Femur (tissue), 1 donor: ENCODE data around the gene IFITM1.
A peak's percentile ranks its signal among the peaks of the same experiment; 100 is the strongest.
"Not testable (repeated sequence)": the region's sequence is repeated elsewhere in the genome, so short reads cannot be mapped to it uniquely, and the experiment has no call there.

Experiments
- DNase-seq: peaks from one replicate; pipeline ENCODE4 v3.0.0-alpha.2; 2017

IFITM1 gene

GRCh38 chr11:328012-328411 lies 14.2 kb downstream of the IFITM1 start:
- DNase-seq: no peak

GRCh38 chr11:328516-329100 lies 14.8 kb downstream of the IFITM1 start:
- DNase-seq: not testable (repeated sequence)

DNA sequence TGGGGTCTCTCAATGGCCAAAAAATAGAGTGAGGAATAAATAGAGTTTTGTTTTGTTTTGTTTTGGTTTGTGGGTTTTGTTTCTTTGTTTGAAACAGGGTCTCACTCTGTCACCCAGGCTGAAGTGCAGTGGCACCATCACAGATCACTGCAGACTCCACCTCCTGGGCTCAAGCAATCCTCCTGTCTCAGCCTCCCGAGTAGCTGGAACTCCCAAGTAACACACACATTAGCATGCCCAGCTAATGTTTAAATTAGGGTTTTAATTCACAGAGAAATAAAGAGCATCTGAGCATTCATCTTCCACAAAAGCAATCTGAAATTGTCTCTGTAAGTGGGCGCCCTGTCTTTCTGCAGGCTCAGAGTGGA lies 16.0 kb downstream of the IFITM1 start:
- no peak for DNase-seq

DNA sequence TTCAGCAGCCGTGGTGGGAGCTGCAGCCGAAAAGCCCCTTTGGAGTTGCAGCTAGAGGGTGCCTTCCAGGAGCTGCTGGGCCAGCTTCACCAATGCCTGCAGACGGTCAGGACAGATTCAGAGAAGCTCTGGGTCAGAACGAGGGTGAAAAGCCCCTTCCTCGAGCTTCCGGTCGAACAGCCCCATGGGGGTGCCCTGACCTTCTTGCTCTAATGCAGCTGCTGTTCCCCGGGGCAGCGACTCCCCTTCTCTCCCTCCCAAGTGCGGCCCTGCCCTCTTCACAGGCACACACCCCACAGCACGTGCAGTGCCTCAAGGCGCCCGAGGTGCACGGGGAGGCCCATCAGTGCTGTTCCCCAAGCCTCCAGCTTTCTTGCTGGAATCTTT lies 16.5 kb downstream of the IFITM1 start:
- no peak for DNase-seq

DNA sequence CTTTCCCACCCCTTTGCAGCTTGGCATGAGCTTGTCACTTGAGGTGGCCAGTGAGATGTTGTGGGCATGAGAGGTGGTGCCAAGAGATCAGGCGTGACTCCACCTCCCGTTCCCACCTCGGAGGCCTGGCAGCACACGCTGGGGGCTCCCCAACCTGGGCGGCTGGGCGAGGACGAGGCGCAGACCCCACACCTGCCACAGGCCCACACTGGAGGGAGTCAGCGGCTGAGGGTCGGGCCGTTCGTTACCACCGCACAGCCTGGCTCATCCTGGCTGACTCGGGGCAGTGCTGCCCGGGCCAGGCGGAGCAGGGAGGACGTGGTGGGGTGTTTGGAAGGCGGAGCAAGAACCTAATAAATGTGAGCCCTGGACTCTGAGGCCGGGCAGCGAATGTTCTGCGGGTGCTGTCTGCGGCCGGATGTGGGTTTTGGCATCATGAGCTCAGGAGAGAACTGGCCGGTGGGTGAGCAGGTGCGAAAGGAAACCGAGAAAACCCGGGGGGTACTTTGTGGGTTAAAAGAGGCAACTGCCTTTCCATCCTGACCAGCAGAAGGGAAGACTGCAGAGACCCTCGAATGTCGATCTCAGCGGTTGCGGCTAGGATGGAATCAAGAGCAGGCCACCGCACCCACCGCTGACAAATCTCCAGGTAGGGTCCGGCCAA lies 17.0 kb downstream of the IFITM1 start:
- no peak for DNase-seq

- DNase-seq: no peak
Observed at GRCh38 chr11:331358-332060, 17.7 kb downstream of the IFITM1 start.

DNA sequence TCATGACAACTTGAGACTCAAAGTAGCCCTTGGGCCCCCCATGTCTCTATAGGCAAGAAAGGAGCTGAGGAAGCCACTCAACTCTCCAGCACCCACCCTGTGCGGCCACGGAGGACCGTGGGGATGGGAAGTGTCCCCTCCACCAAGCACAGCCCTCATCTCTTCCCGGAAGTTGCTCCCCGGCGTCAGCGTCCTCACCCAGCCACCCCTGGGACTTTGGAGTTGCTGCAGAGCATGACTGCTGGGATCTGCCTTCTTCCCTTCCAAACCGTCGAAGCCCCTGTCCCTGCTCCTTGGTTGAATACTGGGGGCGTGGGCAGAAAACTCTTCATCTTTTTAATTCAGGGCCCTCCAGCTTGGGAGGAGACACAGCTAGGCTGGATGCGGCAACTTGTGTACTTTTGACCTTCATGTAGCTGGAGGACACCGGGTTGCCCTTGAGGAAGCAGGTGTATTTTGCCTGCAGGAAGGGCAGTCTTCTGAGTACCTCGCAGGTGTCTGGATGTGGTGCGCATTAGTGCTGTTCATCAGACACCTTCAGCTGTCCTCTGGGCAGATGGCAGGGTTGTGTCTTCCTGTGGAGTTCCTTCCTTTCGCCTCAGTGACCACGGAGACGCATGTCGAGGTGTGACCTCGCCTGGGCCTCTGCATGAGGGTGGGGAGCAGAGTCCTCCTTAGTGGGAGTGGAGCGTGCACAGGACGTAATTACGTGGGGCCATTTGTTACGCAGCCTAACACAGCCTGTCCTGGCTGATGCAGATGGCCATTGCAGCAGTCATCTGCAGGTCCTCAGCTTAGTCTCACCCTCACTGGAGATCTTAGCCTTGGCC lies 19.0 kb downstream of the IFITM1 start:
- no peak for DNase-seq

DNA sequence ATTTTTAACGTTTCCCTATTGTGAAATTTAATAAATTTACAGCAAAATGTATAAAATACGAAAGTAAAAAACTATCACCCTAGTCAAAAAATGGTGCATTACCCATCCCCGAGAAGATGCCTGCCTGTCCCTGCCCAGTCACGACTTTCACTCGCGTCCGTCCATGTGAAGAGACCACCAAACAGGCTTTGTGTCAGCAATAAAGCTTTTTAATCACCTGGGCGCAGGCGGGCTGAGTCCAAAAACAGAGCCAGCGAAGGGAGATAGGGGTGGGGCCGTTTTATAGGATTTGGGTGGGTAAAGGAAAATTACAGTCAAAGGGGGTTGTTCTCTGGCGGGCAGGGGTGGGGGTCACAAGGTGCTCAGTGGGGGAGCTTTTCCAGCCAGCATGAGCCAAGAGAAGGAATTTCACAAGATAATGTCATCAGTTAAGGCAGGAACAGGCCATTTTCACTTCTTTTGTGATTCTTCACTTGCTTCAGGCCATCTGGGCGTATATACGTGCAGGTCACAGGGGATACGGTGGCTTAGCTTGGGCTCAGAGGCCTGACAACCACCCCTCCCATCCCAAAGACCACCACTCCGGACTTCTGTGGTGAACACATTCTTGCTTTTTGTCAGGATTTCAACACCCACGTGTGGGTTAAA lies 19.9 kb downstream of the IFITM1 start:
- DNase-seq: not testable (repeated sequence)

DNA sequence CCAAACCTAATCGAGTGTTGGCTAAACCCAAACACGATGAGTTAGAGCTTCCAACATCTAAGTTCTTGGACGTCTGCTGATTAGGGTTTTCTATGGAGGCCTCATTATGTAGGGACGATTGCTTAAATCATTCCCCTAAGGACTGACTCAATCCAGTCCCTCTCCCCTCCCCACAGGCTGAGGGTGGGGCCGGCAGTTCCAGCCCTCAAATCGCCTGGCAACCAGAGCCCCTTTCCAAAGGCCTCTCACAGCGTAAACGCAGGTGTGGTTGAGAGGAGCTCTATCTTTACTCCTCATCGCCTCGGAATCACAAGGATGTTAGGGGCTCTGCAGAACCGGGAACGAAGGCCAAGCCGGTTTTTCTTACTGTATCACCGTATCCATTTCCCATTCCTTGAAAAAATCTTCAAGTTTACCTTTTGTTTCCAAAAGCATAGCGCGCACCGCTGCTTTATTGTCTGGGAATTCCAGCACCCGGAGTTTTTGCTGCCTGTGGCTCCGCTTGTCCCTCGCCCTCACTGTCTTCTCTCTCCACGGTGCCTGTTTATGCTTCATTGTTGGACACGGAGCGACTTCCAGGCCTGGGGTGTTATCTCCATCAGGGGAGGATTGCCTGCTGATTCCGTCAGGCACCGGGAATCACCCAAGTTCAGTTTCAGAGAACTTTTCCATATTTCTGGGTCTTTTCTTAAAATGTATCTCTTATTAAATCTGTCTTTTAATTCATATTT lies 20.6 kb downstream of the IFITM1 start:
- no peak for DNase-seq

DNA sequence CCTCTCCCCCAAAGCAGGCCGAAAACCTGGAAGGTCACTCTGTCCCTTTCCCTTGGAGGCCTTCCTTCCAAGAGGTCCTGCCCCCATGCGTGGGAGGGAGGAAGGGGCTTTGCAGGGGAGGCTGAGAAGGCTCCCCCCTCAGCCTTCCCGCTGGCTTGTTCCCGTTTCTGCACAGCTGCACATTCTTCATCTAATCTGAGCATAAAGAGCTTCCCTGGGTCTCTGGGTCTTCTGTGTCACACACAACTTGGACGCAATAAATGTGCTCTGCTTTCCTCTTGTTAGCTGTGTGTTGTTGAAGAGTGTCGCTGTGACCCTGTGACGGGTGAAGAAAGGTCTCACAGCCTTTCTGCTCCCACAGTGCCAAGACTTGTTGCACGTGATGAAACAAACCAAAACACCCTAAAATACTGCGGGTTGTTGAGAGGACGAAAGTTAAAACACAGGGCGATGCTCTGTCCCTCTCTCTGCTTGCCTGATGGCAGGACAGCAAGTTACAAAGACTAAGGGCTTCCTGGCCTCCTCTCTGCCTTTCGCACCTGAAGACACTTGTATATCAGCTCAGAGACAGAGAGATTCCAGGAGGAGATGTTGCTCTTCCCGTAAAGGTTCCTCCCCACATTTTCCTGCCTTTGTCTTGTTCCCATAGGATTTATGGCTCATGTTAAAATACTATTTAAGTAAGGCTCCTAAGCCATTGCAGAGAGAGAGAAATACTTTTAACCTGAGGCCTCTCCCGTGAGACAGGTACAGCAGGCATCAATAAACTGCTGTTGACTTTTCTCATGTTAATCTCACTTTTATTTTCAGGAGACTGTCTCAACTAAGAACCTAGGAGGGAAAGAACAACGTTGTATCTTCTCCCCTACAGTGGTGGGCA lies 22.2 kb downstream of the IFITM1 start:
- peak; percentile 75 for DNase-seq

GRCh38 chr11:336659-337198 lies 22.9 kb downstream of the IFITM1 start:
- no peak for DNase-seq

DNA sequence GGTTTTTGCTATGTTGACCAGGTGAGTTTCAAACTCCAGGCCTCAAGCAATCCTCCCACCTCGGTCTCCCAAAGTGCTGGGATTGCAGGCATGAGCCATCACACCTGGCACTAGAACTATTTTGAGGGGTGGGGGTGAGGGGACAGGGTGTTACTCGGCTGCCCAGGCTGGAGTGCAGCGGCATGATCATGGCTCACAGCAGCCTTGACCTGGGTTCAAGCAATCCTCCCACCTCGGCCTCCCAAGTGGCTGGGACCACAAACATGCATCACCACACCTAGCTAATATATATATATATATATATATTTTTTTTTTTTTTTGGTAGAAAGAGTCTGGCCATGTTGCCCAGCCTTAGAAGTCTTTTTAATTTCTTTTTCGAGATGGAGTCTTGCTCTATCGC lies 23.9 kb downstream of the IFITM1 start:
- DNase-seq: no peak

GRCh38 chr11:339963-340362 lies 26.1 kb downstream of the IFITM1 start:
- no peak for DNase-seq

DNA sequence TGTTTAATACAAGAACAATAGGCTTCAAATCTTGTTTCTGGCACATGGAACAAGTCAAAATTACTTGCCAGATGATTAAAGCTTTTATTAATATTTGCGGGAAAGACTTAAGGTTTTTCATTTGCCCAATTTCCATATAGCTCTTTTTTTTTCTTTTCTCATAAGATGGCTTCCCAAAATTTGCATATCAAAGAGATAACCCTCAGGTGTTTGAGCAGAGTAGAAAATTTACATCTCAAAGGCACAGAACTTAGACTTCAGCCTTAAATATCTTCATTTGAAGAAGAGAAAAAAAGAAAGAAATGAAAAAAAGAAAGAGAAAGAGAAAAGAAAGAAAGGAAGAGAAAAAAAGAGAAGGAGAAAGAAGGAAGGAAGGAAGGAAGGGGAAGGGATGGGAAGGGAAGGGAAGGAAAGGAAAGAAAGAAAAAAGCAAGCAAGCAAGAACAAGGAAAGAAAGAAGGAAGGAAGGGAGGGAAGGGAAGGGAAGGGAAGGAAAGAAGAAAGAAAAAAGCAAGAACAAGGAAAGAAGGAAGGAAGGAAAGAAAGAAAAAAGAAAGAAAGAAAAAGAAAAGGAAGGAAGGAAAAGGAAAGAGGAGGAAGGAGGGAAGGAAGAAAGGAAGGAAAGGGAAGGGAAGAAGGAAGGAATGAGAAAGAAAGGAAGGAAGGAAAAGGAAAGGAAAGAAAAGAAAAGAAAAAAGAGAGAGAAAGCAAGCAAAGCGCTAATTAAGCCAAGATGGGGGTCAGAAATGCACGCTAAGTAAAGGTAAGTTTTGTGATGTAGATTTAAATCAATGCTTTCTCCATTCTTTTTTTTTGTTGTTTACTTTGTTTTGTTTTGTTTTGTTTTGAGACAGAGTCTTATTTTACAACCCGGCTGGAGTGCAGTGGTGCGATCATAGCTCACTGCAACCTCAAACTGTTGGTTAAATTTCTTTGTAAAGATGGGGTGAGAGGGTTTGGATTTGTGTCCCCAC lies 27.0 kb downstream of the IFITM1 start:
- no peak for DNase-seq

GRCh38 chr11:342328-342727 lies 28.5 kb downstream of the IFITM1 start:
- no peak for DNase-seq

- DNase-seq: no peak
Observed at GRCh38 chr11:344836-345578, 31.2 kb downstream of the IFITM1 start.

DNA sequence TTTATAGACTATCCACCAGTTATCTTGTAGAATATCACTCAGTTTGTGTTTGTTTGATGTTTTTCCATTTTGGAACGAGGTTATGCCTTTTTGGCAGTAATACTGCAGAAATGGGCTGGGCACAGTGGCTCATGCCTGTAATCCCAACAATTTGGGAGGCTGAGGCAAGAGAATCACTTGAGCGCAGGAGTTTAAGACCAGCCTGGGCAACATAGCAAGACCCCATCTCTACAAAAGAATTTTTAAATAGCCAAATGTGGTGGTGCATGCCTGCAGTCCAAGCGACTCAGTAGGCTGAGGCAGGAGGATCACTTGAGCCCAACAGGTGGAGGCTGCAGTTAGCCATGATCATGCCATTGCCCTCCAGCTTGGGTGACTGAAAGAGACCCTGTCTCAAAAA lies 32.7 kb downstream of the IFITM1 start:
- no peak for DNase-seq

GRCh38 chr11:349270-349954 lies 35.6 kb downstream of the IFITM1 start:
- not testable (repeated sequence) for DNase-seq
